GM12874 (cell line): ENCODE data around the gene IFNA5.

ENCODE experiments used
- TF ChIP-seq, protein P1 (sequence below): IDR thresholded peaks from 2 replicates; pipeline ENCODE4 v1.5.1; 2011; ENCODE audit warnings: low read depth, mild to moderate bottlenecking, control low read depth, low read length, moderate library complexity; ENCODE audit not compliant: insufficient read depth

The IFNA5 gene

GRCh38 chr9:21331676-21332402 is 26.7 kb upstream of the IFNA5 start:
- TF ChIP-seq, protein P1, sequence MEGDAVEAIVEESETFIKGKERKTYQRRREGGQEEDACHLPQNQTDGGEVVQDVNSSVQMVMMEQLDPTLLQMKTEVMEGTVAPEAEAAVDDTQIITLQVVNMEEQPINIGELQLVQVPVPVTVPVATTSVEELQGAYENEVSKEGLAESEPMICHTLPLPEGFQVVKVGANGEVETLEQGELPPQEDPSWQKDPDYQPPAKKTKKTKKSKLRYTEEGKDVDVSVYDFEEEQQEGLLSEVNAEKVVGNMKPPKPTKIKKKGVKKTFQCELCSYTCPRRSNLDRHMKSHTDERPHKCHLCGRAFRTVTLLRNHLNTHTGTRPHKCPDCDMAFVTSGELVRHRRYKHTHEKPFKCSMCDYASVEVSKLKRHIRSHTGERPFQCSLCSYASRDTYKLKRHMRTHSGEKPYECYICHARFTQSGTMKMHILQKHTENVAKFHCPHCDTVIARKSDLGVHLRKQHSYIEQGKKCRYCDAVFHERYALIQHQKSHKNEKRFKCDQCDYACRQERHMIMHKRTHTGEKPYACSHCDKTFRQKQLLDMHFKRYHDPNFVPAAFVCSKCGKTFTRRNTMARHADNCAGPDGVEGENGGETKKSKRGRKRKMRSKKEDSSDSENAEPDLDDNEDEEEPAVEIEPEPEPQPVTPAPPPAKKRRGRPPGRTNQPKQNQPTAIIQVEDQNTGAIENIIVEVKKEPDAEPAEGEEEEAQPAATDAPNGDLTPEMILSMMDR: no peak

DNA sequence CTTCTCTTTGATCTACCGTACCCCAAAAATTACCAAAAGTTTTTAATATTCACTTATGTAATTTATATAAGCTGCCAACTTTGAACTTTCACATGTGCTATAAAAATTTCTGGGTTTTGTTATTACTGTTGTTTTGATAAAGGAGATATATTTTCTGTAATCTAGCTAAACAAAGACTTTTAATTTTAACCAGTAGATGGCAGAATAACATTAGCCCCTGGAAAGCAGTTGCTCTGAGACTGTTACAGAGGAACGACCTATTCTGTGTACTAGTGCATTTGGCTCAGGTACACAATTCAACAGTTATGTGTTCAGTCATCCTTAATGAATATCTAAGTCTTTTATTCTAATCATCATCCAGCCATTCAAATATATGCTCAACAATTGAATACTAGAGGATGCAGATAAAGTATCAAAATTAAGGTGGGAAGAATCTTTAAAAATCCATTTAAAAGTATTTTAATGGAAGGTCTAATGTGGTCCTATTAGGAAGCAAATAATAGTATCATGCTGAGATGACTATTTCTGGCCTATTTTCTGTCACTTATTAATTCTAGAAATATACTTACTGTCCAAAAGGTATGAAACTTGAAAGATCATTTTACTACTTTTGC is 21.5 kb upstream of the IFNA5 start:
- TF ChIP-seq, protein P1: 0 out of 2 replicates have a peak, but pooled peaks have one; percentile 34

- TF ChIP-seq, protein P1: no peak
These were observed 18.9 kb upstream of the IFNA5 start for GRCh38 chr9:21324047-21324446.

GRCh38 chr9:21322911-21323461 is 17.9 kb upstream of the IFNA5 start:
- TF ChIP-seq, protein P1: no peak

GRCh38 chr9:21320465-21320864 is 15.4 kb upstream of the IFNA5 start:
- TF ChIP-seq, protein P1: no peak

GRCh38 chr9:21317956-21318923 is 13.1 kb upstream of the IFNA5 start:
- TF ChIP-seq, protein P1: peak; percentile 53

DNA sequence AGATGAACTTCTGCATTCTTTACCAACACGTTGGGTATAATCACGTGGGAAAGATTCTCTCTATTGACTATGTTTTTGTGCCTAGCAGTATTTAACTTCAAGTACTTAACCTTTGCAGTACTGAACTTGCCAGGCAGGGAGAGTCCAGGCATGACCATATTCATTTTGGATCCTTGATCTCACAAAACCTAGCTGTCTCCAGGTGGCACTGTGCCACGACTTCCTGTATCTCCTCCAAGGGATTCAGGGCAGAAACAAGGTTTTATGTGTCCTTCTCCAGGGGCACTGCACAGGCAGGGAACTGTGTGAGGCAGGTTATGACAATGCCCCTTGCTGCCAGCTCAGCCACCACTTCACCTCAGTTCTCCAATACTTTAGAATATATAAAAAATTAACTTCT is 11.7 kb upstream of the IFNA5 start:
- TF ChIP-seq, protein P1: no peak
